Right lung (tissue), 10 donors: ENCODE data around the gene HS3ST5. TPM values are rescaled to one million over a fixed set of nuclear protein-coding genes. Genes with fewer than 3 reads are reported as not detected.
A peak's percentile ranks its signal among the peaks of the same experiment; 100 is the strongest.

Source experiments
- DNase-seq, 2 donors: peaks; one replicate each; pipeline ENCODE4 v3.0.0-alpha.2; 2013
- long read RNA-seq, 8 donors: transcript quantifications; one replicate each; lab custom pipeline, GENCODE V29; 2026
- polyA plus RNA-seq, 5 donors: library from polyadenylated mRNA; unstranded; fragments of 120-200 nt; gene quantifications; one replicate each; pipeline versions ENCODE4 v1.2.1 to v1.2.3, GENCODE V29; 2013; ENCODE audit warnings: inconsistent platforms in 1 of 5, low replicate concordance in 1 of 5; ENCODE audit not compliant: insufficient read length in 5 of 5, insufficient read depth in 1 of 5

Gene HS3ST5, protein sequence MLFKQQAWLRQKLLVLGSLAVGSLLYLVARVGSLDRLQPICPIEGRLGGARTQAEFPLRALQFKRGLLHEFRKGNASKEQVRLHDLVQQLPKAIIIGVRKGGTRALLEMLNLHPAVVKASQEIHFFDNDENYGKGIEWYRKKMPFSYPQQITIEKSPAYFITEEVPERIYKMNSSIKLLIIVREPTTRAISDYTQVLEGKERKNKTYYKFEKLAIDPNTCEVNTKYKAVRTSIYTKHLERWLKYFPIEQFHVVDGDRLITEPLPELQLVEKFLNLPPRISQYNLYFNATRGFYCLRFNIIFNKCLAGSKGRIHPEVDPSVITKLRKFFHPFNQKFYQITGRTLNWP
- polyA plus RNA-seq = under 1 TPM; 0.10 to 0.28 (median 0.26) TPM
- long read RNA-seq, donor 1 = 0 reads
- long read RNA-seq, donor 2, partial matches to known transcripts = 0 of 1 reads
- long read RNA-seq, donor 2, other reads (novel, unspliced or antisense) = 0 of 1 reads
- long read RNA-seq, donor 3 = 0 reads
- long read RNA-seq, donor 4 = 0 reads
- long read RNA-seq, donor 5 = 0 reads
- long read RNA-seq, donor 6 = 0 reads
- long read RNA-seq, donor 7 = 0 reads
- long read RNA-seq, donor 8, partial matches to known transcripts = 0 of 1 reads
- long read RNA-seq, donor 8, other reads (novel, unspliced or antisense) = 0 of 1 reads

DNA sequence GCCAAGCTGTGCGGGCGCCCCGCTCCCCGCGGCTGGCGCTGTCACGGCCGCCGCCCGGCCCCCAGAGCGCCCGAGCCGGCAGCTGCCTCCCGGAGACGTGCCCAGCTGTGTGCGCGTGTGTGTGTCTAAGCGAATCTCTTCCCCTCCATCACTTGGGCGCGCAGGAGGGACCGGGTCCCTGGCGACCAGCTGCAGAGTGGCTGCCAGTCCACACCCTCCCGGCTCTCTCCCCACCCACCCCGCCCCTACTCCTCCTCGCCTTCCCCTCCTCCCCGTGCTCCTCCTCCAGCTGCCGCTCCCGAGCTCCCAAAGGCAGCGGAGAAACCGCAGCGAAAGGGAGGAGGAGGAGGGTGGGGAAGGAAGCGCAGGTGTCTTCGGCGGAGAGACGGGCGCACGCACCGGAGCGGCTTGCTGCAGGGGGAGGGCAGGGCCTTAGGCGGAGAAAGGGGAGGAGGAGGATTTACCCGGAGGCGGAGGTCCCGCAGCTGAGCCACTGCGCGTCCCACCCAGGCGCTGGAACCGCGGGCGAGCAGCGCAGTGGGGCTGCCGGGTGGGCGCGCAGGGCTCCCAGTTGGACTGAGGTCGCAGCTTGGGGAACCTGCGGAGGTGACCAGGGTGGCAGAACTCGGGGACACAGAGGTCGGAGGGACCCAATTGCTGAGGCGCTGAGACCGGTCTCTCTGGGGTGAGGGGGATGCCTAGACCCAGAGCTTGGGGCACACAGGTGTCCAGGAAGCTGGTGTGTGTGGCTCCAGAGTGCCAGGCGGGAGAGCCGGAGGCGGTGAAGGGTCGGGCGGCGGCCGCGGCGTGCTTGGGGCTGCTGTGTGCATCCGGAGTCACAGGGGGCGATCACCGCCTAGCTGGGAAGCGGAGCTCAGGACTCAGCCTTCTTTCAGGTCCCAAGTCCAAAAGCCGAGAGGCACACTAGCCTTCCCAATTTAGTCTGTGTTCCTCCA lies at the start of gene HS3ST5:
HS3ST5 (minus strand) TSS at position 198 of the 956 bp plus-strand sequence. CDS start 280,178 bp downstream, outside the sequence.
- peak; percentile 24 to 26 for DNase-seq

DNA sequence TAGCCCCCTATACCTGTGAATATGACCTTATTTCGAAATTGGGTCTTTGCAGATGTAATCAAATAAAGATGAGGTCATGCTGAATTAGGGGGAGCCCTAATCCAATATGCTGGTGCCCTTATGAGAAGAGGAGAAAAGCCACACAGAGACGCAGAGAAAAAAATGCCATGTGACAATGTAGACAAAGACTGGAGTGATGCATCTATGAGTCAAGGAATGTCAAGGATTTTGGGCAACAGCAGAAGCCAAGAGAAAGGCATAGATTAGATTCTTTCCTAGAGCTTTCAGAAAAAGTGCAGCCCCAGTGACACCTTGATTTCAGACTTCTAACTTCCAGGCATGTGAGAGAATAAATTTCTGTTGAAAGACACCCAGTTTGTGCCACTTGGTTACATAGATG lies 47.4 kb upstream of the HS3ST5 start:
- no peak for DNase-seq

DNA sequence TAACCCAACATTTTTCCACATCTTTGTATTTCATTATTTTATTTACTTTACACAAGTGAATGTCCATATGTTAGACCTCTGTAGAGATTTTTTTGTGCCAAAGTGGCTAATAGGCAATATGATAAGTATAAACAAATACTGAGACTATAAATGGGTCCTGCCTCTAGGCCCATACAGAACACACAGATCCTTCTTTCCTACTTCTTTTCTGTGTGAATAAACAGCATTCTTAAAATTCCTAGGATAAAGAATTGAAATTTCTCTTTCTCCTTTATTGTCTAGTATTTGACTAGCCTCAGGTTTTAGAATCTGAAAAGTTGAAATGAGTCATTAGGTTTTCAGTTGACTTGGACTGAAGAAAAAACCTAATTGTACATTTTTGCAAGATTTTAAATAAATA lies 46.3 kb upstream of the HS3ST5 start:
- DNase-seq = no peak

DNA sequence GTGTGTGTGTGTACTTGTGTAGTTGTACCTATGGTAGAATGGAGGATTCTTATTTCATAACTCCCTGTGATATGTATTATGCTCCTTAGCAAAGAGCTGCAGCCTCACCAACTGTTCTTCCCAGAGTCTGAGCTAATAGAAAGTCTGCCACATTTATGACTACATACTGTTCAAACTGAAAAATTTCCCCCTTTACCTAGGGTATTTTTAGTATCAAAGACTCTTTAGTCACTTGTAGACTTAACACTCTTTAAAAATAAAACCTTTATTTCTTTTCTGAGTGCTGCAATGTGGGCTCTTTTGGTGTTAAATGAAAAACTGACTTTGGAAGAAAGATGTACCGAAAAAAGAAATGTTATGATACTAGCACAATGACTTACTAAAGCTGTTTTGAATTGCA lies 39.6 kb upstream of the HS3ST5 start:
- no peak for DNase-seq

DNA sequence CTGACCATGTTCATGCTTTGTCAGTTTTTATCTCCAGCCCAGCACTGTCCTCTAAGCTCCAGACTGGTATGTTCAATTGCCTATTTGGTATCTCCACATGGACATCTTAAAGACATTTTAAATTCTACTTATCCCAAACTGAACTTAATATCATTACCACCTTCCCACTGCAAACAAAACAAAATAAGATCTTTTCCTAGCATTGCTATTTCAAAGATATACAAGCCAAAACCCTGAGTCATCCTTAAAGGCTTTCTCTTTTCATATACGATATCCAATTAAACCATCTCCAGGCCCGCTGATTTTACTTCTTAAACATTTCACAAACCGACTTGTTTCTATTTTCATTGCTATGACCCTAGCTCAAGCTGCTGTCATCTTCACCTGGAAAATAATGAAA lies 35.1 kb upstream of the HS3ST5 start:
- no peak for DNase-seq

DNA sequence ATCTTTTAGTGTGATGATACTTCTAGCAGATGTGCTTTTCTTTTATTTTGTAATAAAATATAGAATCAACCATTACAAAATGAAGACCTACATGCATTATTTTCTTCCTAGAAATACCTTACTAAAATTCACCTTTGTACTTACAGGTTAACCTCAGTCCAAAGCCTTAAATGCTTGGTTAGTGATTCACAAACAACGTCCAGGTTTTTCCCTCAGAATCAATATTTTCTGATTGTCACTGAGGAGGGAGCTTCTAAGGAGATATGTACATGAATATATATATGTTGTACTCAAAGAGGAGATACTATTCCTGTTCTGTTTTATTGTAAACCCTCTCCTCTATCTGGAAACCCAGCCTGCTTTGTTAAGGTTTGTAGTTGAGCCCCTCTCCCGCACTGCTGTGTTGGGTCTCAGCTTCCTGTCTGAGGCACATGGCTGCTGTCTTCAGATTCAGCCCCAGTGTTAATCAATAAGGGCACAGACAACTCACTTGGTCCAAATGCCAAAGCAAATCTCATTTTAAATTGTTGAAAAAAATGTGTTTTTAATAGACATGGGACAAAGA lies 33.9 kb upstream of the HS3ST5 start:
- no peak for DNase-seq

DNA sequence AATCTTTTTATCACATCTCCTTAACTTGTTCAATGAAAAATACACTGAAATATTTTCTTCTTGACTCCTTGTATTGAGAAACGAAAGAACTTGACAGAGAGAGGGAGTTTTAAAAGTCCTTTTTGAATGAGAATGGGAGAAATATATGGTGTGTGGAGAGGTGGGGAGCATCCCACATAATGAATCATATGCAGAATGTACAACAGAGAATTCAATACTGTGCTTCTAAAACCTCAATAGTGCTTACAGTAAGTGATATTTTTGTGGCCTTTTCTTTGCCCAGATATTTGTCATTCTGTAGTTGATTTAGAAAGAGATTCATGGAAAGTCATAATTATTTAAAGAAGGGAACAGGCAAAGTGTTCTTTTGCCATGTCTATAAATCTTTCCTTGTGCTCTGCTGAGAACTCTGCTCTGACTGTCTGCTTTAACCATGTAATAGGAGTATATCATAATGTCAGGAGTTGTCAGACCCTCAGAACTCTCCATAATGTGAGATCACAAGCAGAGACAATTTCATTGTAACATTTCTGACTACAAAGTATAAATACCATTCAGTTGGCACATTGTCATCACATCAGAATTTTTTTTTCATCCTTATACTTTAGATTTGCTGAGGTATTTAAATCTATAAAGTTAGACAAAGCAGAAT lies 32.8 kb upstream of the HS3ST5 start:
- DNase-seq = no peak

DNA sequence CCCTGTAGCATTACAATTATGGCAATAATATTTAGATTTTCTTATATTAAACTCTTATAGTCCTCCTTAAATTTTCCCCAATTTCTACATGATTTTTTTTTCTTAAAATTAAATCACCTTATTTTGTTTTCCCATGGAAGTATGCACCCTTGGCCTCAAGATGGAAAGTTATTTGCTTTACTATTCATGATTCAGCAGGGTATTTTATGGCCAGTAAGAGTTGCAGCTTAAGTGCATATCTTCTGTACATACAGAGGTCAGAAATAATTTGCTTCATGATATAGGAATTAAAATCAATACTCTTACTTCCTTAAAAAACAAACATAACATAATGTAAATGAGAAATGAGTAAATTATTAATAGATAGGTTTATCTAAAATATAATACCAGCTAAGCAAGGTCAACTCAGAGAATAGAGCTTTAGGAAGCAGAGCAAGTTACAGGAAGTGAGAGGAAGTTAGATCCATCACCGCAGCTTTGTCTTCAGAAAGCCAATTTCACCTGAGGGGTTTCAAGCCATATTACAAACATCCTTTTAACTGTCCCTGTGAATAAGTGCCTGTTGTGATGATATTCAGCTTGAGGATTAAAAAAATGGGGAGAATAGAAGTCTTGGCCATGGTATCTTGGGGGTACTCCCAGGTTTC lies 24.6 kb upstream of the HS3ST5 start:
- DNase-seq = no peak

DNA sequence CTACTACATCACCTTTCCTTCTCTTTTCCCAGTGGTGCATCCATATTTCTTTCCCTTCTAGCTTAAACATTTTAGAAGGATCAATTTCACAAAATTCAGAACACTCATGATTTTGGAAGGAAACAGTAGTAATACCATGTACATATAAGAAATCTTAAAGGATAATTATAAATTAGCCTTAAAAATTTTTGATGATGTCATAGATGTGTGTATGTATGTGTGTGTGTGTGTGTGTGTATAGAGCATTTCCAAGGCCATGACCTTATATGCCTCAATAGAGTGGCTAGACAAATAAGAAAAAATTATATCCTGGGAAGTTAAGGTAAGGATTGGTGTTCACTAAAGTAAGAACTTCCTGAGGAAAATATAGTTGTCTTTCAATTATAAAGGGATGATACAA lies 24.1 kb upstream of the HS3ST5 start:
- DNase-seq = no peak

DNA sequence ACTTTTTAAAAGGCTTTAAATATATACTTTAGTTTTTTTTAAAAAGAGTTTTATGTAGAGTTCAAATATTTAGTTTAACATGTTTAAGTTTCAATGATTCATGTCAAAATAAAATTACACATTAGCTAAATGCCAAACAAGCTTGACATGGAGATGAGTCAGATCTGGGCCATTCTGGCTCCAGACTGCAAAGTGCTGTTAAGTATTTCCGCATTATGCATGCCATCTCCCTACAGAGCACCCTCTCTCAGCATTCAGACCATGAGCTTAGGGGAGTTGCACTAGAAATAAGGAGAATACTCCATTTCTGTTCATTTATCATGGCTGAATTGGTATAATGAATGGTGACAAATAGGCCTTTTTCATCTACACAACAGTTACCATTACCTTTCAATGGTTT lies 21.5 kb upstream of the HS3ST5 start:
- no peak for DNase-seq

DNA sequence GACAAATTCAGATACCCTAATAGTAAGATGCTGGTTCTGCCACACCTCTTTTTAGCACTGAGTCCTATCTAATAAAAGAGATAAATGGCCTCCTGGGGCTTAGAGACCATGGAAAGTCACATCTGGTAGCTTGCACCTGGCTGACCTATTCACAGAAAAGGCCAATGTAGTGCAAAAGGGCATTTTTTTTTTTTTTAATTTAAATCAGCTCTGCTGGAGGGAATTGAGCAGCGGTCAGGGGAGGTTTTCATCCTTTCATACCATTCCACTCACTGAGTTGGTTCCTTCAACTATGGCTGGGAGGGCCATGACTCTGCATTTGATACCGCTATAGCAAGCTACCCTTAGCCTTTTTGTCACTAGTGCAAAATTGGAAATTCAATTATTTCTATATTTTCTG lies 20.1 kb upstream of the HS3ST5 start:
- no peak for DNase-seq

DNA sequence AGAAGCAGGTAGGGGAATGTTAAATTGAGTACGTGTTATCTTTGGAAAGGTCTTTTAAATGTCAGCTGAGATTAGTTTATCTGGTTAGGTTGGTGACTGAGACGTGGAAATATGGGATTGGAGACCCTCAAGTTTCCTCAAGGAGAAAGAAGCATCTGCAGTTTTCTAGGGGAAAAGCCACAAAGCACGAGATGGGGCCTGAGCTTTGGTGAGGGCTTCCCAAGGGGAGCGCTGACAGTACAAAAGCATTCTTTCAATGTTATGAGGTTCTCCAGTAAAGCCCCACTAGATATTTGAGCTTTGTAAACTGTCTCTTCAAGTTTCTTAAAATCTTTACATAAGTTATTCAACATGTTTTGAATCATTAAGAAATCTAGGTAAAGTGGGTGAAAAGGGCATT lies 19.6 kb upstream of the HS3ST5 start:
- DNase-seq = no peak

DNA sequence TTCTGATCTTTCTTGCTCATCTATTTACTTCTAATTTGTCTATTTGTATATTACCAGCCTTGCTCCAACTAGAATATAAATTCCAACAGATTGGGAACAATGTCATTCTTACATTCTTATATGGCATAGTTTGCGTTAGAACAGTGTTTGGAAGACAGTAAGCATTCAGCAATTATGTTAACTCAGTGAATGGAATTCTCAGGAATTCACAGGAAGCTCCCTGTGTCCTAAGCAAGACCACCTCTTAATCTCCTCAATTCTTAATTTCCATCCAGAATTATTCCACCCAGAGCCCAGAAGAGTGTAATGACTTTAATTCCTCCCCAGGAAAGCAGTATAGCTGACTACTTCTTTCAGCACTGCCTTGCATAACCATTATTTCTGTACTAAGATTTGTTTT lies 18.2 kb upstream of the HS3ST5 start:
- DNase-seq = no peak

DNA sequence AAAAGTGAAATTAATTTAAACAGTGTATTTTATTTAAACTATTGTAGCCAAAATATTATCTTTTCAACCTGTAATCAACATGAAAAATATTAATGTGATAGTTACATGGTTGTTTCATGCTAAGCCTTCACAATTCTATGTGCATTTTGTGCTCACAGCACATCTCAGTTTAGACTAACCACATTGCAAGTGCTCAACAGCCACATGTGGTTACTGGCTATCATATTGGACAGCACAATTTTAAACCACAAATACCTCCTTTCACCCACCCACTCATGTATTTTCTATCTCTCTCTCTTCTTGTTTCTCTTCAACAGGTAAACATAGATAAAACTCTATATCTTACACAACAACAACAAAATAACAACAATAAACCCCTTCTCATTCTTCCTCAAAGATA lies 12.5 kb upstream of the HS3ST5 start:
- no peak for DNase-seq

DNA sequence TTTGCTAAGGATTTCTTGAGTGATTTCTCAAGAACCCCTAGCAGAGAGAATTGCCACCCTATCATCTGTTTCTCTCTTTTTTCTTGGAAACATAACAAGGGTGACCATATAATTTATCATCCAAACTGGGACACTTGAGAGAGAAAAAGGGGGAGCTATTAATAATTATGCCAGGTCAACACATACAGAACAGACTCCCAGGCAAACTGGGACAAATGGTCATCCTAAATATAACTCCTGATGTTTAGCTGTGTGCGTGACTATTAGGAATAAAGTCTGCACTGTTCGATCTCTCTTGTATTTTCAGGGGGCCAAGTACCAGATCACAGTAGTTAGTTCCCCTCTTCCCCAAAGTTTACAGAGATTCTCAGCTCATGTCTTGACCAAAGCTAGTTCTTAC lies 11.7 kb upstream of the HS3ST5 start:
- DNase-seq = no peak

DNA sequence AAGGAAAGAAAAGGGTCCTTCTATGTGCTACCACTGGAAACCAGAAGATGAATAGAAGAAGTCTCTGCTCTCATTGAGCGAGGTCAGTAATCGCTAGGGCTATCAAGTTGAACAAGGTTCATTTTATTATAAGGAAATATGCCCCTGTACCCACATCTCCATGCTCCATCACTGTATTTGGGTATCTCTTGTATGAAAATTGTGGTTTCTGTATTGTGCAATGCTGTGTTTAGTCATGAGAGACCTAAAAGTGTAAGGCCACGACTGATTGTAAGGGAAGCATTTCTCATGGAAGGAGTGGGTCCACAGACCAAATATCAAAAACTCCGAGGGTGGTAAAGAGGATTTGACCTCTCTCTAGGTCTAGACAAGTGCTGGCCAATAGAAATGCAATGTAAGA lies 3.6 kb upstream of the HS3ST5 start:
- no peak for DNase-seq

DNA sequence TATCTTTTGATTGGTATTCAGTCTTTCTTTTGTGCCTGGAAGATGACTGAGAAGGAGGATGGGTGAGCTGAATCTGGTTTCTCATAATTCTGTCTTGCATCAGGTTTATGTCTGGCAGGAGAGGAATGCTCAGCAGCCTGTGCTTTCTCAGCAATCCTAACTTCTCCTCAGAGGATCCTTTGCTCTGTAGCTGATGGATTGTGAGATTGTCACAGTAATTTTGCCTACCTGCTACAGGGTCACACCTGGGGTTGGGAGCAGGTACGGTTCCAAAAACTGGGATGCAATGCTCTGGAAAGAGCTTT lies 2.1 kb upstream of the HS3ST5 start:
- no peak for DNase-seq

DNA sequence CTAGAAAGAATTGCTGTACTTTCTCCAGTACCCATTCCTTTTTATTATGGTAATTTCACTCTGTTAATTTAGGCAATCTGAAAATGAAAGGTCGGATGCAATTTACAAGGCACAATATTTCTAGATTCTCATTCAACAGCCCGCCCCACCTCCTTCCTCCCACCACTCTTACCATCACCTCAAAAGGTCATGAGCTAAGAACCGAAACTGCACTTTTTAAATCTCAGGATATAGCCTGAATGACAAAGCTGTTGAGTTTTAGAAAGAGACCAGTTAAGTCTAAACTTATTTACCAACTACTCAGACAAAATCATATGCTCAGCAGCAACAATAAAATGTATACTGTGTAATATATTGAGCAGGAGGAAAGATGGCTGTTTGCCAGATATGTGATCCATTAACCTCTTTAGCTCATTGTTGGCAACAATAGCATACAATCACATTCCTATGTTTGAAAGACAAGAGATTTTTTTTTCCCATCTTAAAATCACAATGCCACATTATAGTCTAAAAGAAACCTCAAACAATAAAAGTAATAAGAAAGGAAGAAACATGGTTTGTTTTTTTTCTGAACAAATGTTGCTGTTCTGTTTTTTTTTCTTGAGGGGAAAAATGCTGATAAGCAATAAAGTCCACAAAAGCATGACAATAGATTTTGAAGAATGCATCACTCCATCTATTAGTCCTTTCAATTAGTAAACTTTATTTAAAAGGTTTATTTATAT lies 1.6 kb upstream of the HS3ST5 start:
- no peak for DNase-seq

DNA sequence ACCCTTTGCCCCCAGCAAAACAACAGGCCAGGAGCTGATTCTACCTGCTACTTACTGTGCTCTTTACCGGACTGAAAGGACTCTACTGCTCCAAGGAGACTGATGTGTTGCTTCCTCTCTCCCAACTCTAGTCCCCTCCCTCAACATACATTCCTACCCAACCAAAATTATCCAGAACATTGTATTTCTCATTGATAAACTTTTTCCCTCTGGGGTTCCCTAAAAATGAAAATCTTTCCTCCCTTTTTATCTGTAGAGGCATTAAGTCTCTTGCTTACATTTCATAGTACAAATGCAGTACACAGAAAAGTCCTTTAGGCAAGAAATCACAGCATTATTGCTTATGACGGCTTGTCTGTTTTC lies 940 bp upstream of the HS3ST5 start:
- no peak for DNase-seq

DNA sequence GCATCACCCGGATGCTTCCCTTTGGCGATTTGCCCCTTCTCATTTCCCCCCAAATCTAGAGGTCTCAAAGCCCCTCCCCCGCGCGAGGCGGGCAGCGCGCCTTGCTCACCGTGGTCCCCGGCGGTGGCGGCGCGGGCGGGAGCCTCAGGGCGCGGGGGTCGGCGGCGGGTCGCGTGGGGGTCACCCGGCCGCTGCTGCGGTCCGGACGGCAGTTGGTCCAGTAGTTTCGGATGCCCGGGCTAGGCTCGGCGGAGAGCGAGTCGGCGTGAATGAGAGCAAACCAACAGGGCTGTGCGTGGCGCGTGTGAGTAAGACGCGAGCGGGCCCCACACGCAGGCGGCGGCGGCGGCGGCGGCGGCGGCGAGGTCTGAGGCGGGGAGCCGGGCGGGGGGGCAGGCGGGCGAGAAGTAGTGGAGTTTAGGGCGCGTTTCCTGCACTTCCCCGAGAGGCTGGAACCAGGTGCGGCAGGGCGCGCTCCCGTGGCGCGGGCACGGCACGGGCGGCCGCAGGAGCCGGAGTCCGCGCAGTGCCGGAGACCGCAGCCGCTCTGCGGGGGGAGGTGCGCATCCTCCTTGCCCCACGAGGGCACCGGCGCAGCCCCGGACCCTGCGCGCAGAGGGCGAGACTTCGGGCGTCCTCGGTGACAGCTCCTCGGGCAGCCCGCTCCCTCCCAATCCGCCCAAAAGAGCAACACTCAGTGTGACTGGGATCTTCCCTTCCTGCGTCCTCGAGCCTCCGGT lies 567 bp downstream of the HS3ST5 start:
- DNase-seq = peak in 1 of 2 donors; percentile 3
